Colon (tissue), 2 donors: ENCODE measurements around the gene NTRK3.

Experiments used
- FAIRE-seq: peaks from 2 replicates; lab custom pipeline; 2012; peaks lifted over from hg19 to GRCh38; lab: Jason Lieb, UNC
- donor health status: control.
- donor health status: control.

The NTRK3 gene

GRCh38 chr15:88179562-88179961 lies 77.0 kb downstream of the NTRK3 start:
- FAIRE-seq, result no peak

GRCh38 chr15:88178631-88179030 lies 77.9 kb downstream of the NTRK3 start:
- FAIRE-seq, result no peak

- no peak for FAIRE-seq
Observed at GRCh38 chr15:88177451-88177850, 79.1 kb downstream of the NTRK3 start.

- no peak for FAIRE-seq
Observed at GRCh38 chr15:88174571-88174970, 82.0 kb downstream of the NTRK3 start.

GRCh38 chr15:88166082-88166993 lies 90.2 kb downstream of the NTRK3 start:
- FAIRE-seq, result no peak

- FAIRE-seq, result no peak
Observed at GRCh38 chr15:88161636-88162035, 94.9 kb downstream of the NTRK3 start.

GRCh38 chr15:88155310-88155709 lies 101.2 kb downstream of the NTRK3 start:
- FAIRE-seq, result no peak

- FAIRE-seq, result no peak
Observed at GRCh38 chr15:88152672-88153071, 103.9 kb downstream of the NTRK3 start.

- no peak for FAIRE-seq
Observed at GRCh38 chr15:88147760-88148159, 108.8 kb downstream of the NTRK3 start.

- no peak for FAIRE-seq
Observed at GRCh38 chr15:88144921-88145653, 111.5 kb downstream of the NTRK3 start.

- no peak for FAIRE-seq
Observed at GRCh38 chr15:88142121-88142520, 114.4 kb downstream of the NTRK3 start.

- FAIRE-seq, result no peak
Observed at GRCh38 chr15:88141269-88141889, 115.2 kb downstream of the NTRK3 start.

GRCh38 chr15:88140398-88140797 lies 116.1 kb downstream of the NTRK3 start:
- no peak for FAIRE-seq

- FAIRE-seq, result no peak
Observed at GRCh38 chr15:88139936-88140335, 116.6 kb downstream of the NTRK3 start.

GRCh38 chr15:88133795-88134194 lies 122.7 kb downstream of the NTRK3 start:
- FAIRE-seq, result no peak

GRCh38 chr15:88132499-88132898 lies 124.0 kb downstream of the NTRK3 start:
- FAIRE-seq, result no peak

- no peak for FAIRE-seq
Observed at GRCh38 chr15:88131937-88132336, 124.6 kb downstream of the NTRK3 start.

GRCh38 chr15:88127432-88127790 lies 129.1 kb downstream of the NTRK3 start:
- no peak for FAIRE-seq

GRCh38 chr15:88126695-88127431 lies 129.7 kb downstream of the NTRK3 start:
- no peak for FAIRE-seq

GRCh38 chr15:88125576-88125975 lies 131.0 kb downstream of the NTRK3 start:
- no peak for FAIRE-seq

- FAIRE-seq, result no peak
Observed at GRCh38 chr15:88124199-88124598, 132.3 kb downstream of the NTRK3 start.

- no peak for FAIRE-seq
Observed at GRCh38 chr15:88121968-88122530, 134.5 kb downstream of the NTRK3 start.
